ENCODE results near the gene SLC25A45.
A peak's percentile ranks its signal among the peaks of the same experiment; 100 is the strongest.

The SLC25A45 gene

DNA sequence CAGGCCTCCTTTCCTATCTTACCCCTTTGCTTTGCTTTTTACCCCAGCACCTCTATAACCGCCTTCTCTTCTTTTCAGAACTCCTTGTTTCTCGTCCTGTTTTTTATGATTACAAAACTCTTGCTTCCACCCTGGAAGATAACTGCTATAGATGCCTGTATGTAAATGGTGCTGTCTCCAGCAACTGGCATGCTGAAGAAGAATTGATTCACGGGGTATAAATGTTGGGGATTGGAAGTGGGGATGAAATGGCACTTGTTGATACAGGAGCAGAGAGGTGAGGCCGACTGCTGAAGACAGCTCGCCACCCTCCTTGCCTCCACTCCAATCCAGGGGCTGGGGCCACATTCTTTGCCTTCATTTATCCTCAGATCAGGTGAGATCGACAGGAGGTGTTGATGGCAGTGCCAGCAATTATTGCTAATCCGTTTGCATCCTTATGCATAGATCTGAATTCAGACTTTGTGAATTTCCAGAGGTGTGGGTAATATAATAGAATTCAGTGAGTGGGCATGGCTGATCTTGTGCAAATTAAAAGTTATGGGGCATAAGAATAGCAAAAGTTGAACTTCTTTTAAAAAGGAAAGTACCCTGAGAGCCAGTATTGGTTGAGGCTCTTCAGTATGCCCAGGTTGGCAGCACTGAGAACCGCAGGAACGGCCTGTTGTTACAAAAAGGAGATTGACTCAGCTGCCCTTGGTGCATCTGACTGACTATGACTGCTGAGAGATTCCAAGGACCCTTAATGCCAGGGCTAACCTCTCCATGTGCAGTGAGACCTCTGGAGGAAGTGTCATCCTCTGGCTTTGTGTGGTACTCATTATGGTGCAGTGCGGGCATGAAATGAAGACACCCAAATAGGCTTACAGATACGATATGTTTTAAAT, 45.5 kb upstream of the SLC25A45 start:
- H3K27ac ChIP-seq: peak overlapping the region; percentile 63
- TF ChIP-seq, protein P1, sequence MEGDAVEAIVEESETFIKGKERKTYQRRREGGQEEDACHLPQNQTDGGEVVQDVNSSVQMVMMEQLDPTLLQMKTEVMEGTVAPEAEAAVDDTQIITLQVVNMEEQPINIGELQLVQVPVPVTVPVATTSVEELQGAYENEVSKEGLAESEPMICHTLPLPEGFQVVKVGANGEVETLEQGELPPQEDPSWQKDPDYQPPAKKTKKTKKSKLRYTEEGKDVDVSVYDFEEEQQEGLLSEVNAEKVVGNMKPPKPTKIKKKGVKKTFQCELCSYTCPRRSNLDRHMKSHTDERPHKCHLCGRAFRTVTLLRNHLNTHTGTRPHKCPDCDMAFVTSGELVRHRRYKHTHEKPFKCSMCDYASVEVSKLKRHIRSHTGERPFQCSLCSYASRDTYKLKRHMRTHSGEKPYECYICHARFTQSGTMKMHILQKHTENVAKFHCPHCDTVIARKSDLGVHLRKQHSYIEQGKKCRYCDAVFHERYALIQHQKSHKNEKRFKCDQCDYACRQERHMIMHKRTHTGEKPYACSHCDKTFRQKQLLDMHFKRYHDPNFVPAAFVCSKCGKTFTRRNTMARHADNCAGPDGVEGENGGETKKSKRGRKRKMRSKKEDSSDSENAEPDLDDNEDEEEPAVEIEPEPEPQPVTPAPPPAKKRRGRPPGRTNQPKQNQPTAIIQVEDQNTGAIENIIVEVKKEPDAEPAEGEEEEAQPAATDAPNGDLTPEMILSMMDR (conservative IDR thresholded peaks at IDR 0.05): no peak

DNA sequence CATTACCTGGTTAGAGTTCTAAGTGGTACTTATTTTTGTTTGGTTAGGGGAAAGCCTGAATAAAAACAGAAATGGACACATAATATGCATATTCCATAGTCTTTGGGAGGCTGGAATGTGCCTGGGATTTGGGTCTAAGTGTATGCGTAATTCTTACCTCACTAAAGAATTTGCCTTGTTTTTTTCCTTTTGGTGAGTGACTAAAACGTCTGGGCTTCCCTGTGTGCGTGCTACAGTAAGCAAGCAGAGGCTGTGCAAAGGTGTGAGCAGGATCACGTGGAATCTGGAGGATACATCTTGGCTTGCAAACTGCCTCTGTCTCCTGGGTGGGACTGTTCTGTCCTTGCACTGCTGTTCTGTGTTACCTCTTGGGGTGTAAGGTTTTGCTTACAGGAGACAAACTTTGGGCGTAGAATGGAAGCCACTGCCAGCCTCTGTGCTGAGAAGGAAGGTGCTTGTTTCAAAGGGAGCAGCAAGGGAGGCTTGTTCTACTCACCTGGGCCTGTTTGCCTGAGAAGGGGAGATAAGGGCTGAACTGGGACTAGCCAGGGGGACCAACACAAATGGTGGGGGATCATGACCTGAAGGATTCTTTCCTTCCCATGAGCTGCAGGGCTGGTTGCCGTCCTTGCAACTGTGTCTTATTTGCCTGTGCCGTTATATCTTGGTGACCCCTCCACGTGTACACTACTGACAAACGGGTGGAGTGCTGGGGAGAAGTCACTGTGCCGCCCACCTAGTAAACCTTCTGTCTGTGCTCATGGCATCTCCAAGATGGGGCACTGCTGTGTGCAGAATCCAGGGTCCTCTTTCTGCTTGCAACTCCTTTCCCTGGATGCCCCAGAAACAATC, 44.6 kb upstream of the SLC25A45 start:
- peak overlapping the region; percentile 63 for H3K27ac ChIP-seq
- no peak for TF ChIP-seq ZFX (IDR thresholded peaks at IDR 0.05)
- TF ChIP-seq, protein P1 (conservative IDR thresholded peaks at IDR 0.05): no peak

DNA sequence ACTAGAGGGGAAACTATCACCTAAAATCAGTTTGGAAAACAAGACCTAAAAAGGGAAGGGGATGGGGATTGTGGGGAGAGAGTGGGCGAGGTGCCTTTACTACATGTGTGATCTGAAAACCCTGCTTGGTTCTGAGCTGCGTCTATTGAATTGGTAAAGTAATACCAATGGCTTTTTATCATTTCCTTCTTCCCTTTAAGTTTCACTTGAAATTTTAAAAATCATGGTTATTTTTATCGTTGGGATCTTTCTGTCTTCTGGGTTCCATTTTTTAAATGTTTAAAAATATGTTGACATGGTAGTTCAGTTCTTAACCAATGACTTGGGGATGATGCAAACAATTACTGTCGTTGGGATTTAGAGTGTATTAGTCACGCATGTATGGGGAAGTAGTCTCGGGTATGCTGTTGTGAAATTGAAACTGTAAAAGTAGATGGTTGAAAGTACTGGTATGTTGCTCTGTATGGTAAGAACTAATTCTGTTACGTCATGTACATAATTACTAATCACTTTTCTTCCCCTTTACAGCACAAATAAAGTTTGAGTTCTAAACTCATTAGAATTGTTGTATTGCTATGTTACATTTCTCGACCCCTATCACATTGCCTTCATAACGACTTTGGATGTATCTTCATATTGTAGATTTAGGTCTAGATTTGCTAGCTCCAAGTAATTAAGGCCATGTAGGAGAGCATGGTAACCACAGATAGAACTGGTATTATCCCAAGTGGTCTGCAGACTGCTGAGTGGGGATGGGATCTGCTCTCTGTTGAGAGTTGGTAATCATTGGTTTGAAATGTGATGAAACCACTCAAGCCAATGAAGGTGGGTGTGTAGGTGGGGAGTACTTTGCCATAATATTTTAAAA, 43.8 kb upstream of the SLC25A45 start:
- TF ChIP-seq, protein P1 (conservative IDR thresholded peaks at IDR 0.05): no peak
- TF ChIP-seq ZFX (IDR thresholded peaks at IDR 0.05): no peak

DNA sequence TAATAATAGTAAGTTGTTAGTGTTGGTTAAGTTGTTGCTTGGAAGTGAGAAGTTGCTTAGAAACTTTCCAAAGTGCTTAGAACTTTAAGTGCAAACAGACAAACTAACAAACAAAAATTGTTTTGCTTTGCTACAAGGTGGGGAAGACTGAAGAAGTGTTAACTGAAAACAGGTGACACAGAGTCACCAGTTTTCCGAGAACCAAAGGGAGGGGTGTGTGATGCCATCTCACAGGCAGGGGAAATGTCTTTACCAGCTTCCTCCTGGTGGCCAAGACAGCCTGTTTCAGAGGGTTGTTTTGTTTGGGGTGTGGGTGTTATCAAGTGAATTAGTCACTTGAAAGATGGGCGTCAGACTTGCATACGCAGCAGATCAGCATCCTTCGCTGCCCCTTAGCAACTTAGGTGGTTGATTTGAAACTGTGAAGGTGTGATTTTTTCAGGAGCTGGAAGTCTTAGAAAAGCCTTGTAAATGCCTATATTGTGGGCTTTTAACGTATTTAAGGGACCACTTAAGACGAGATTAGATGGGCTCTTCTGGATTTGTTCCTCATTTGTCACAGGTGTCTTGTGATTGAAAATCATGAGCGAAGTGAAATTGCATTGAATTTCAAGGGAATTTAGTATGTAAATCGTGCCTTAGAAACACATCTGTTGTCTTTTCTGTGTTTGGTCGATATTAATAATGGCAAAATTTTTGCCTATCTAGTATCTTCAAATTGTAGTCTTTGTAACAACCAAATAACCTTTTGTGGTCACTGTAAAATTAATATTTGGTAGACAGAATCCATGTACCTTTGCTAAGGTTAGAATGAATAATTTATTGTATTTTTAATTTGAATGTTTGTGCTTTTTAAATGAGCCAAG, 42.9 kb upstream of the SLC25A45 start:
- TF ChIP-seq ZFX (IDR thresholded peaks at IDR 0.05): no peak
- TF ChIP-seq, protein P1 (conservative IDR thresholded peaks at IDR 0.05): no peak; the same call in 1 of the 2 replicates
- peak overlapping the region; percentile 99 for H3K27ac ChIP-seq

More for the DNA sequence above, 43.8 kb upstream of the SLC25A45 start:
- peak overlapping the region; percentile 63; the same call in 1 of the 2 replicates for H3K27ac ChIP-seq

DNA sequence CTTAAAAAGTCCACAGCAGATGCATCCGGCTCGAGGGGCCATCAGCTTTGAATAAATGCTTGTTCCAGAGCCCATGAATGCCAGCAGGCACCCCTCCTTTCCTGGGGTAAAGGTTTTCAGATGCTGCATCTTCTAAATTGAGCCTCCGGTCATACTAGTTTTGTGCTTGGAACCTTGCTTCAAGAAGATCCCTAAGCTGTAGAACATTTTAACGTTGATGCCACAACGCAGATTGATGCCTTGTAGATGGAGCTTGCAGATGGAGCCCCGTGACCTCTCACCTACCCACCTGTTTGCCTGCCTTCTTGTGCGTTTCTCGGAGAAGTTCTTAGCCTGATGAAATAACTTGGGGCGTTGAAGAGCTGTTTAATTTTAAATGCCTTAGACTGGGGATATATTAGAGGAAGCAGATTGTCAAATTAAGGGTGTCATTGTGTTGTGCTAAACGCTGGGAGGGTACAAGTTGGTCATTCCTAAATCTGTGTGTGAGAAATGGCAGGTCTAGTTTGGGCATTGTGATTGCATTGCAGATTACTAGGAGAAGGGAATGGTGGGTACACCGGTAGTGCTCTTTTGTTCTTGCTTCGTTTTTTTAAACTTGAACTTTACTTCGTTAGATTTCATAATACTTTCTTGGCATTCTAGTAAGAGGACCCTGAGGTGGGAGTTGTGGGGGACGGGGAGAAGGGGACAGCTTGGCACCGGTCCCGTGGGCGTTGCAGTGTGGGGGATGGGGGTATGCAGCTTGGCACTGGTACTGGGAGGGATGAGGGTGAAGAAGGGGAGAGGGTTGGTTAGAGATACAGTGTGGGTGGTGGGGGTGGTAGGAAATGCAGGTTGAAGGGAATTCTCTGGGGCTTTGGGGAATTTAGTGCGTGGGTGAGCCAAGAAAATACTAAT, 42.0 kb upstream of the SLC25A45 start:
- TF ChIP-seq, protein P1 (conservative IDR thresholded peaks at IDR 0.05): no peak
- no peak for TF ChIP-seq ZFX (IDR thresholded peaks at IDR 0.05)
- peak overlapping the region; percentile 99 for H3K27ac ChIP-seq

All from C4-2B (cell line).